Colonic mucosa (tissue), 4 donors: Measurements from ENCODE around the gene AP3B2. TPM values are rescaled to one million over a fixed set of nuclear protein-coding genes. Genes with fewer than 3 reads are reported as not detected.

Experiments used
- DNase-seq: peaks from one replicate; pipeline ENCODE4 v3.0.0-alpha.2; 2020
- H3K27ac ChIP-seq: fragments of 200-600 bp; one replicate; pipeline ENCODE4 v1.8.0; 2021
- H3K27me3 ChIP-seq: fragments of 200-600 bp; one replicate; pipeline ENCODE4 v1.8.0; 2021
- H3K36me3 ChIP-seq: fragments of 200-600 bp; one replicate; pipeline ENCODE4 v1.8.0; 2021
- H3K4me1 ChIP-seq: fragments of 200-600 bp; one replicate; pipeline ENCODE4 v1.8.0; 2021; ENCODE audit warnings: mild to moderate bottlenecking
- H3K4me3 ChIP-seq: fragments of 200-600 bp; one replicate; pipeline ENCODE4 v1.8.0; 2021
- H3K9ac ChIP-seq, 2 donors: one replicate each; pipeline ENCODE4 v1.7.0; 2013; ENCODE audit warnings: control low read depth in 2 of 2, low read depth in 2 of 2, low read length in 2 of 2
- H3K9me3 ChIP-seq: fragments of 200-600 bp; one replicate; pipeline ENCODE4 v1.8.0; 2021
- intact Hi-C: fragments of 100-400 bp; cut with DNase I; formaldehyde crosslinking; loops from one replicate; pipeline ENCODE4 v1.14.1; 2022
- total RNA-seq, 2 donors: library from RNA; stranded (reverse); fragmentation: NEBNext Ultra II Directional in 1 of 2; extraction: Animal tissue kit (Norgen Biotek cat#: 25700) in 1 of 2; gene quantifications; one replicate each; pipeline ENCODE4 v1.2.1, GENCODE V29; 2021
- TF ChIP-seq, protein P1 (sequence below): fragments of 200-600 bp; IDR thresholded peaks from one replicate; pipeline ENCODE4 v1.8.0; 2022; ENCODE audit warnings: antibody characterized with exemption, mild to moderate bottlenecking
- donor health status: healthy.
- donor health status: DM: no; HTN: no; CAD: no.
- donor health status: DM: no; HTN: no; CAD: no.

AP3B2 gene
- total RNA-seq, 2 donors from 2014 or later, result 0.82 to 1.2 TPM

DNA sequence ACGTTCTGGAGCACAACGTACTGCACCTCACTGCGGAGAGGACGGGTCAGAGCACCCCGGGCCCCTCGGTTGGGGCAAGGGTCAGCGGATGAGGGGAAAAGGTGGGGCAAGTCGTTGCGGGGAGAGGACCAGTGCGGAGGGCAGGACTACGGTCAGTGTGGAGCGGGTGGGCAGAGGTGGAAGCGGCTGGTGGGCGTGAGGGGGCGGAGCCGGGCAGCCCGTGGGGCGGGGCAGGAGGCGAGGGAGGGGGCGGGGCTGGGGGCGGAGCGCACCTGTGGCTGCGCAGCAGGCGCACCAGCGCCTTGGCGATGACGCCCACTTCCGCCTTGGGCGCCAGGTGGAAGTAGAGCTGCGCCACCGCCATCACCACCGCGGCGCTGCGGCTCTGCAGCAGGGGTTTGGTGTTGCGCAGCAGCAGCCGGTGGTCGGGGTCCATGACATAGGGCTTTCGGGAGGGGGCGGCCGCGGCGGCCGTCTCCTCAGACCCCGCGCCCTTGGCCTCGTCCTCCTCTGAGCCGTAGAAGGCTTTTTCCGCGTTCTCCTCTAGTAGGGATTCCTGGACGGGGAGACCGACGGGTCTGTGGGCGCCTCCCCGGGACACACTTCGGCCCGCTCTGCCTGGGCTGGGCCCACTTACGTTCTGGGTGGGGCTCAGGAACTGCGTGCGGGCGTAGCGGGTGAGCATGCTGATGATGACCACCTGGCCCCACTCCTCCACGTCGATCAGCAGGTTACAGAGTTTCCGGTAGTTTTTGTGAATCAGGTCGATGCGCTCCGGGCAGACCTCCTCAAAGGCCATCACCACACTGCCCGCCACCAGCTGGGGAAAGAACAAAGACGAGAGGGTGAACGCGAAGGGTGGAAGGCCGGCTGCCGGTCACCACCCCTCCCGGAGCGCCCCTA is 29.2 kb downstream of the AP3B2 start:
- intact Hi-C loops, result no loop called here
- no peaks in the 10 kb centered on the region for H3K4me1 ChIP-seq
- H3K27ac ChIP-seq, result no peak overlapping the region
- H3K27me3 ChIP-seq, result no peaks in the 10 kb centered on the region
- H3K36me3 ChIP-seq, result no peaks in the 10 kb centered on the region
- no peaks in the 10 kb centered on the region for H3K9me3 ChIP-seq
- H3K9ac ChIP-seq, result peak overlapping the region in 1 of 2 donors; percentile 57
- TF ChIP-seq, protein P1, sequence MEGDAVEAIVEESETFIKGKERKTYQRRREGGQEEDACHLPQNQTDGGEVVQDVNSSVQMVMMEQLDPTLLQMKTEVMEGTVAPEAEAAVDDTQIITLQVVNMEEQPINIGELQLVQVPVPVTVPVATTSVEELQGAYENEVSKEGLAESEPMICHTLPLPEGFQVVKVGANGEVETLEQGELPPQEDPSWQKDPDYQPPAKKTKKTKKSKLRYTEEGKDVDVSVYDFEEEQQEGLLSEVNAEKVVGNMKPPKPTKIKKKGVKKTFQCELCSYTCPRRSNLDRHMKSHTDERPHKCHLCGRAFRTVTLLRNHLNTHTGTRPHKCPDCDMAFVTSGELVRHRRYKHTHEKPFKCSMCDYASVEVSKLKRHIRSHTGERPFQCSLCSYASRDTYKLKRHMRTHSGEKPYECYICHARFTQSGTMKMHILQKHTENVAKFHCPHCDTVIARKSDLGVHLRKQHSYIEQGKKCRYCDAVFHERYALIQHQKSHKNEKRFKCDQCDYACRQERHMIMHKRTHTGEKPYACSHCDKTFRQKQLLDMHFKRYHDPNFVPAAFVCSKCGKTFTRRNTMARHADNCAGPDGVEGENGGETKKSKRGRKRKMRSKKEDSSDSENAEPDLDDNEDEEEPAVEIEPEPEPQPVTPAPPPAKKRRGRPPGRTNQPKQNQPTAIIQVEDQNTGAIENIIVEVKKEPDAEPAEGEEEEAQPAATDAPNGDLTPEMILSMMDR, result no peak
- peak; percentile 67 for DNase-seq
- peak overlapping the region; percentile 43 for H3K4me3 ChIP-seq

DNA sequence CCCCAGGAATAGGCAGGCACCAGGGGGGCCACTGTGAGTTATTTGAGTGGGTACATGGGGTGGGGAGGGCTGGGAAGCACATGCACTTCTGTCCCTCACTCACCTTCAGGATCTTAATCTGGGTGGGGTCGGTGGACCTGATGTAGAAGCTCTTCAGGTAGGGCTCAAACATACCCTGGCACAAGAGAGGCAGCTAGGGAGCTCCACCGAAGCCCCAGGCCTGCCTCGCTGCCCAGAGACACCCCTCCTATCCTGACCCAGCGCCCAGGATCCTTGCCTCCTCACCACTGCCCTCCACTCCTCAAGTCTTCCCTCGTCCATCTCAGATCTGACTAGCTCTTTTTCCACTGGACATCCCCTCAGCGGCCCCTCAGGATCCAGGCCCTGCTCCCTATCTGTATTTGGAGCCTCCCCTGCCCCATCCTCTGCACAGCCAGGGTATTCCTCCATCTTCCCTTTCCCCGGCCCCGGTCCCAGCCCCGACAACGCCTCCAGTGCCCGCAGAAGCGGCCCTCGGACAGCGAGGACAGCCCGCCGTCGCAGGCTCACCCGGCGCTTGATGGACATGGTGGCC is 30.0 kb downstream of the AP3B2 start:
- H3K36me3 ChIP-seq, result no peaks in the 10 kb centered on the region
- no peaks in the 10 kb centered on the region for H3K27me3 ChIP-seq
- intact Hi-C loops, result no loop called here
- TF ChIP-seq, protein P1, result no peak
- H3K9me3 ChIP-seq, result no peaks in the 10 kb centered on the region
- no peak overlapping the region for H3K27ac ChIP-seq
- peak overlapping the region; percentile 43 for H3K4me3 ChIP-seq
- peak overlapping the region in 1 of 2 donors; percentile 44 for H3K9ac ChIP-seq
- H3K4me1 ChIP-seq, result no peaks in the 10 kb centered on the region
- no peak for DNase-seq

DNA sequence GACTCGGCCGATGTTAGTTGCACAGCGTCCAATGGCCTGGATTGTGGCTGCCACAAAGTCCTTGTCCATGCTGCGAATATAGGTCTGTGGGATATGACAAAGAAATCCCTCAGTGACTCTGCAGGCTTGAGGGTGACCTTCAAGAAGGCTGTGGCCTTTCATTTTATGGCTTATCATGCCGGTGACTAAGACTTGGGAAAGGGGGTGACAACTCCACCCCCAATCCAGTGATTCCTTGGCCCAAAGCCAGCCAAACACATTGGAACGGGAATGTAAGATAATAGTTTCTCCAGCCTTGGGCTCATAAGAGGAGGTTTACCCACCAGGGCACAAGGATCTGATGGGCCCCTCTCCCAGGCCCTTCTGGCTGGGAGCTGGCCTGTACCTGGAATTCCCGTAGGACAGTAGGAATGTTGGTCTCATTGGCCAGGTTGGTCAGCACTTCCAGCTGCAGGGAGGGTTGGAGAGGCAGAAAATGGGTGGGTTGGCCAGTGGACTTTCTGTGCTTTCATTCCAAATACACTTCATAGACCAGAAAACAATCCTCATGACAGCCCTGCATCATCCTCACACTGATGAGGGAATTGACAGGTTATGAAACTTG is 31.9 kb downstream of the AP3B2 start:
- TF ChIP-seq, protein P1, result no peak
- H3K9me3 ChIP-seq, result no peaks in the 10 kb centered on the region
- H3K9ac ChIP-seq, result no peak overlapping the region
- no peaks in the 10 kb centered on the region for H3K27me3 ChIP-seq
- no peaks in the 10 kb centered on the region for H3K36me3 ChIP-seq
- no peaks in the 10 kb centered on the region for H3K4me1 ChIP-seq
- no peak for DNase-seq
- intact Hi-C loops, result no loop called here
- no peak overlapping the region for H3K27ac ChIP-seq
- no peak overlapping the region for H3K4me3 ChIP-seq

DNA sequence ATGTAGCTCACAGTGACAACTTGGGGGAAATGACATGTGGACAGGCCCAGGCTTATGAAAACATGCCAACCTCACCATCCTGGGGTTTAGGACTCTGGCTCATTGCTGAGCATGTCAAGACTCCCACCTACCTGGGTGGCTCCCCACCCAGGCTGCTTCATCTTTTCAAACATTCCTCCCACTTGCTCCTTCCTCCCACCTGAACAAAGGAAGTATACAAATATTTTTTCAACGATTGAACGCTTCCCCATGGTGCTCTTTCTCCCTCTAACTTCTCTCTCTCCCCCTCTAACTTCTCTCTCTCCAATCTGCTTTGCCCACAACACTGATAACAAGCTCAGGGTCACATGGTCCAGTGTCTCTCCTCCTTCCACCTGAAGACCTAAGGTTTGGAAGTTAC is 34.8 kb downstream of the AP3B2 start:
- H3K9ac ChIP-seq, result no peak overlapping the region
- H3K9me3 ChIP-seq, result no peaks in the 10 kb centered on the region
- no peaks in the 10 kb centered on the region for H3K4me1 ChIP-seq
- H3K27me3 ChIP-seq, result no peaks in the 10 kb centered on the region
- intact Hi-C loops, result no loop called here
- no peaks in the 10 kb centered on the region for H3K36me3 ChIP-seq
- DNase-seq, result no peak
- H3K4me3 ChIP-seq, result no peak overlapping the region
- no peak overlapping the region for H3K27ac ChIP-seq
- TF ChIP-seq, protein P1, result no peak

DNA sequence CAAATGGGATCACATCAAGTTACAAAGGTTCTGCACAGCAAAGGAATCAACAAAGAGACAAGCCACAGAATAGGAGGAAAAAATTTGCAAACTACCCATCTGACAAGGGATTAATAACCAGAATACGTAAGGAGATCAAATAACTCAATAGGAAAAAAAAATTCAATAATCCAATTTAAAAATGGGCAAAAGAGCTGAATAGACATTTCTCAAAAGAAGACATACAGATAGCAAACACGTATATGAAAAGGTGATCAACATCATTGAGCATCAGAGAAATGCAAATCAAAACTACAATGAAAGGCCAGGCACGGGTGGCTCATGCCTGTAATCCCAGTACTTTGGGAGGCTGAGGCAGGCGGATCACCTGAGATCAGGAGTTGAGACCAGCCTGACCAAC is 39.0 kb downstream of the AP3B2 start:
- H3K27me3 ChIP-seq, result no peaks in the 10 kb centered on the region
- H3K4me3 ChIP-seq, result no peak overlapping the region
- no peaks in the 10 kb centered on the region for H3K36me3 ChIP-seq
- no peak for DNase-seq
- intact Hi-C loops, result no loop called here
- TF ChIP-seq, protein P1, result no peak
- H3K9ac ChIP-seq, result no peak overlapping the region
- H3K27ac ChIP-seq, result no peak overlapping the region
- no peaks in the 10 kb centered on the region for H3K9me3 ChIP-seq
- no peaks in the 10 kb centered on the region for H3K4me1 ChIP-seq
